CD14-positive monocyte (primary cell): Measurements from ENCODE around the gene SCARB1. TPM values are rescaled to one million over a fixed set of nuclear protein-coding genes. Genes with fewer than 3 reads are reported as not detected.

Experiments
- DNase-seq, 3 donors: peaks; one replicate each; pipeline ENCODE4 v3.0.0-alpha.2; 2011 to 2022
- H2AFZ ChIP-seq: 2 replicates; pipeline ENCODE4 v1.6.0; 2012; ENCODE audit warnings: mild to moderate bottlenecking, low read depth, low read length, inconsistent platforms; ENCODE audit not compliant: insufficient read depth, poor library complexity, severe bottlenecking
- H3K27ac ChIP-seq, 2 donors: 1 replicate in 1 of 2; 2 replicates in 1 of 2; pipeline ENCODE4 v1.5.1; 2012 to 2013; ENCODE audit warnings: low read length in 2 of 2, control low read depth in 1 of 2, inconsistent platforms in 1 of 2, low read depth in 1 of 2, mild to moderate bottlenecking in 1 of 2
- H3K27me3 ChIP-seq, 2 donors: one replicate each; pipeline versions ENCODE4 v1.6.0 to v1.6.1; 2011 to 2013; ENCODE audit warnings: low read length in 2 of 2; ENCODE audit not compliant: control insufficient read depth in 2 of 2, insufficient read depth in 2 of 2
- H3K36me3 ChIP-seq, 2 donors: replicated peaks in 1 of 2; 1 replicate in 1 of 2; 2 replicates in 1 of 2; pipeline versions ENCODE4 v1.5.1 to v1.6.1; 2012 to 2013; ENCODE audit warnings: low read length in 2 of 2, control low read depth in 1 of 2, inconsistent platforms in 1 of 2, mild to moderate bottlenecking in 1 of 2; ENCODE audit not compliant: insufficient read depth in 2 of 2, control insufficient read depth in 1 of 2
- H3K4me1 ChIP-seq, 2 donors: 1 replicate in 1 of 2; 2 replicates in 1 of 2; pipeline versions ENCODE4 v1.5.1 to v1.6.1; 2012 to 2013; ENCODE audit warnings: low read length in 2 of 2, control low read depth in 1 of 2, inconsistent platforms in 1 of 2, mild to moderate bottlenecking in 1 of 2, moderate library complexity in 1 of 2; ENCODE audit not compliant: insufficient read depth in 2 of 2, control insufficient read depth in 1 of 2
- H3K4me2 ChIP-seq: replicated peaks from 2 replicates; pipeline ENCODE3; 2012; ENCODE audit warnings: low read length, moderate library complexity, mild to moderate bottlenecking; ENCODE audit not compliant: poor library complexity, severe bottlenecking; ENCODE audit errors: extremely low read depth
- H3K4me3 ChIP-seq, 3 experiments: fragments of 200-600 bp in 1 of 3; sonication (generic) in 1 of 3; replicated peaks in 1 of 3; 1 replicate in 2 of 3; 2 replicates in 1 of 3; pipeline ENCODE4 v1.5.1; 2011 to 2013; ENCODE audit warnings: low read length in 3 of 3, mild to moderate bottlenecking in 3 of 3, control low read depth in 2 of 3, low read depth in 2 of 3, inconsistent platforms in 1 of 3, moderate library complexity in 1 of 3
- H3K79me2 ChIP-seq: 2 replicates; pipeline ENCODE4 v1.6.0; 2012; ENCODE audit warnings: mild to moderate bottlenecking, control low read depth, inconsistent platforms, low read length, moderate library complexity; ENCODE audit not compliant: insufficient read depth
- H3K9ac ChIP-seq: 2 replicates; pipeline ENCODE4 v1.6.0; 2017; ENCODE audit warnings: low read length, mild to moderate bottlenecking; ENCODE audit not compliant: insufficient read depth, poor library complexity, severe bottlenecking
- H3K9me3 ChIP-seq, 2 donors: replicated peaks in 1 of 2; 1 replicate in 1 of 2; 2 replicates in 1 of 2; pipeline versions ENCODE4 v1.5.1 to v1.6.1; 2012 to 2013; ENCODE audit warnings: low read length in 2 of 2, control low read depth in 1 of 2; ENCODE audit not compliant: control insufficient read depth in 1 of 2, insufficient read depth in 1 of 2
- H4K20me1 ChIP-seq: 2 replicates; pipeline ENCODE4 v1.6.0; 2012; ENCODE audit warnings: mild to moderate bottlenecking, low read length, control low read depth, moderate library complexity; ENCODE audit not compliant: insufficient read depth
- H3K27ac Mint-ChIP-seq, 7 donors: one replicate each; pipeline ENCODE4 v1.8.0; 2020; ENCODE audit warnings: mild to moderate bottlenecking in 7 of 7, mixed read lengths in 7 of 7, moderate library complexity in 6 of 7, inconsistent platforms in 2 of 7
- H3K27me3 Mint-ChIP-seq, 3 donors: one replicate each; pipeline ENCODE4 v1.8.0; 2021 to 2022; ENCODE audit warnings: low read depth in 3 of 3, mild to moderate bottlenecking in 3 of 3, mixed read lengths in 3 of 3, moderate library complexity in 3 of 3, inconsistent platforms in 1 of 3
- H3K36me3 Mint-ChIP-seq, 2 donors: one replicate each; pipeline ENCODE4 v1.8.0; 2020; ENCODE audit warnings: mixed read lengths in 2 of 2, inconsistent platforms in 1 of 2, mild to moderate bottlenecking in 1 of 2
- H3K4me1 Mint-ChIP-seq: one replicate; pipeline ENCODE4 v1.8.0; 2020; ENCODE audit warnings: mild to moderate bottlenecking, mixed read lengths
- H3K4me3 Mint-ChIP-seq, 2 donors: one replicate each; pipeline ENCODE4 v1.8.0; 2020; ENCODE audit warnings: mild to moderate bottlenecking in 2 of 2, mixed read lengths in 2 of 2, moderate library complexity in 1 of 2
- H3K9me3 Mint-ChIP-seq, 7 donors: one replicate each; pipeline ENCODE4 v1.8.0; 2020 to 2022; ENCODE audit warnings: mixed read lengths in 7 of 7, mild to moderate bottlenecking in 6 of 7, moderate library complexity in 6 of 7, inconsistent platforms in 2 of 7
- WGBS: methylation state at CpG from one replicate; pipeline ENCODE4 v1.1.5; 2013; ENCODE audit warnings: missing lambda C conversion rate; ENCODE audit not compliant: insufficient coverage; 5-methylcytosine and 5-hydroxymethylcytosine counted together
- intact Hi-C, 2 donors: fragments of 100-400 bp; cut with micrococcal nuclease; formaldehyde crosslinking; loops; one replicate each; pipeline versions ENCODE4 v1.15.0 to v1.15.1; 2023
- polyA plus RNA-seq, 3 donors: library from polyadenylated mRNA; depleted of rRNA in 1 of 3; unstranded in 2 of 3; stranded (reverse) in 1 of 3; fragments of 300-500 nt in 2 of 3; fragments of >200 nt in 1 of 3; fragmentation: Illumina TruSeq in 2 of 3; gene quantifications; 1 replicate in 2 of 3; 2 replicates in 1 of 3; pipeline ENCODE4 v1.2.3, GENCODE V29; 2012 to 2021
- TF ChIP-seq, protein P1 (sequence below): fragments of 200-600 bp; IDR thresholded peaks from one replicate; pipeline ENCODE4 v1.8.0; 2022; ENCODE audit warnings: antibody characterized with exemption, mild to moderate bottlenecking

SCARB1 gene
- polyA plus RNA-seq, 3 donors: 13.1 to 34.3 (median 15.2) TPM

GRCh38 chr12:124835656-124836410 is 27.8 kb downstream of the SCARB1 start:
- Mint-ChIP-seq H3K4me1 (peaks cover 12% of the 10 kb centered on the region), H3K36me3 (peaks cover 7 to 15% of the 10 kb centered on the region in 2 donors), H3K27ac (peak overlapping the region in 1 of 7 donors; percentile 73), H3K9me3 (peaks cover 0 to 2% (median 0%) of the 10 kb centered on the region in 7 donors), H3K27me3 (peaks cover 1 to 5% (median 2%) of the 10 kb centered on the region in 3 donors), H3K4me3 (no peak overlapping the region)
- TF ChIP-seq, protein P1, sequence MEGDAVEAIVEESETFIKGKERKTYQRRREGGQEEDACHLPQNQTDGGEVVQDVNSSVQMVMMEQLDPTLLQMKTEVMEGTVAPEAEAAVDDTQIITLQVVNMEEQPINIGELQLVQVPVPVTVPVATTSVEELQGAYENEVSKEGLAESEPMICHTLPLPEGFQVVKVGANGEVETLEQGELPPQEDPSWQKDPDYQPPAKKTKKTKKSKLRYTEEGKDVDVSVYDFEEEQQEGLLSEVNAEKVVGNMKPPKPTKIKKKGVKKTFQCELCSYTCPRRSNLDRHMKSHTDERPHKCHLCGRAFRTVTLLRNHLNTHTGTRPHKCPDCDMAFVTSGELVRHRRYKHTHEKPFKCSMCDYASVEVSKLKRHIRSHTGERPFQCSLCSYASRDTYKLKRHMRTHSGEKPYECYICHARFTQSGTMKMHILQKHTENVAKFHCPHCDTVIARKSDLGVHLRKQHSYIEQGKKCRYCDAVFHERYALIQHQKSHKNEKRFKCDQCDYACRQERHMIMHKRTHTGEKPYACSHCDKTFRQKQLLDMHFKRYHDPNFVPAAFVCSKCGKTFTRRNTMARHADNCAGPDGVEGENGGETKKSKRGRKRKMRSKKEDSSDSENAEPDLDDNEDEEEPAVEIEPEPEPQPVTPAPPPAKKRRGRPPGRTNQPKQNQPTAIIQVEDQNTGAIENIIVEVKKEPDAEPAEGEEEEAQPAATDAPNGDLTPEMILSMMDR: no peak
- Histone ChIP-seq H3K4me2 (no peak overlapping the region), H3K9ac (no peak overlapping the region), H2AFZ (no peak overlapping the region), H3K4me3 (no peak overlapping the region), H3K36me3 (no peaks in the 10 kb centered on the region), H3K79me2 (no peaks in the 10 kb centered on the region), H4K20me1 (peaks cover 6% of the 10 kb centered on the region), H3K27ac (no peak overlapping the region), H3K4me1 (peaks cover 0 to 10% of the 10 kb centered on the region in 2 donors), H3K27me3 (no peaks in the 10 kb centered on the region), H3K9me3 (no peaks in the 10 kb centered on the region)
- WGBS: 83% methylated on average over 13 of the region's 17 CpGs
- intact Hi-C loops: no loop called here
- DNase-seq: no peak

- Histone ChIP-seq H3K79me2 (no peaks in the 10 kb centered on the region), H4K20me1 (peaks cover 6% of the 10 kb centered on the region), H2AFZ (no peak overlapping the region), H3K27ac (no peak overlapping the region), H3K4me2 (no peak overlapping the region), H3K4me3 (no peak overlapping the region), H3K36me3 (no peaks in the 10 kb centered on the region), H3K4me1 (peaks cover 0 to 10% of the 10 kb centered on the region in 2 donors), H3K27me3 (no peaks in the 10 kb centered on the region), H3K9ac (no peak overlapping the region), H3K9me3 (peaks cover 0 to 3% of the 10 kb centered on the region in 2 donors)
- Mint-ChIP-seq H3K27me3 (peaks cover 1 to 5% (median 2%) of the 10 kb centered on the region in 3 donors), H3K36me3 (peaks cover 2 to 13% of the 10 kb centered on the region in 2 donors), H3K4me3 (no peak overlapping the region), H3K27ac (no peak overlapping the region), H3K9me3 (peaks cover 0 to 3% (median 0%) of the 10 kb centered on the region in 7 donors), H3K4me1 (peaks cover 12% of the 10 kb centered on the region)
- no peak for DNase-seq
- TF ChIP-seq, protein P1: no peak
- intact Hi-C loops: no loop called here
- 93% methylated on average over 9 of the region's 9 CpGs for WGBS
These were observed 28.8 kb downstream of the SCARB1 start for GRCh38 chr12:124834822-124835221.
